SIG-M5 treated with dmso at 0.1 percent for 504 hours (cell line): ENCODE results near the gene LYRM9.

Source experiments
- DNase-seq: peaks from one replicate; lab custom pipeline; 2025; ENCODE audit not compliant: unreplicated experiment; lab: John Stamatoyannopoulos, UW

Gene LYRM9

DNA sequence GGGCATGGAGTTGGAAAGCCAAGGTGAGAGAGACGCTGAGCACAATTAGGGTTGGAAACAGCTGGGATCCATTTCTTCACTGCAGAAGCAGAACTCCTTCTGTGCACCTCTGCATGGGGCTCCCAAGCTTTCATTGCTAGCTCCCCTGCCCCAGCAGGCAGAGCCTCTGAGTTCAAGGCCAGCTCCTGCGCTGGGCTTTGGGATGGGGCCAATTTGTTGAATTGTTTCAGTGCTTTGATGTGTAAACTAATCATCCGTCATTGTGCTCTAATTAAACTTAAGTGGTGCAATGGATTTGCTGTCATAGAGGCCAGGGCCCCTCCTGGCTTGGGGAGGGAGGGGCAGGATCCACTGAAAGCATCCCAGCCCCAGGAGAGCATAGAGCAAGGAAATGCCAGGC, 13.5 kb upstream of the LYRM9 start:
- DNase-seq: no peak

DNA sequence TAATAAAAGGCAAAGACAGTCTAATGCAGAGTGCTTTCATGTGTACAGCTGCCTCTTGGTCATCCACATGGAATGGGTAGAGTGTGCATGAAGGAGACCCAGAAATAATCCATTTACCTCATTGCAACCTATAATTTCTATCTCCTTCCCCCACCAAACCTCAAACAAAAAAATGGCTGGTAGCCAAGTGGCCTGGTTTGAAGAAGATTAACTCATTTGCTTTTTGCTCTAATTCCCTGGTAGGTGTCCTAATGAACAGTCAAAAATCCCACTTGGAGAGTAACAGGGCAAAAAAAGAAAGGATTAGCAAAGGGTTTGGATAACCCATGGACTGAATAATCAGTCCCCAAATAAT, 13.0 kb upstream of the LYRM9 start:
- no peak for DNase-seq

DNA sequence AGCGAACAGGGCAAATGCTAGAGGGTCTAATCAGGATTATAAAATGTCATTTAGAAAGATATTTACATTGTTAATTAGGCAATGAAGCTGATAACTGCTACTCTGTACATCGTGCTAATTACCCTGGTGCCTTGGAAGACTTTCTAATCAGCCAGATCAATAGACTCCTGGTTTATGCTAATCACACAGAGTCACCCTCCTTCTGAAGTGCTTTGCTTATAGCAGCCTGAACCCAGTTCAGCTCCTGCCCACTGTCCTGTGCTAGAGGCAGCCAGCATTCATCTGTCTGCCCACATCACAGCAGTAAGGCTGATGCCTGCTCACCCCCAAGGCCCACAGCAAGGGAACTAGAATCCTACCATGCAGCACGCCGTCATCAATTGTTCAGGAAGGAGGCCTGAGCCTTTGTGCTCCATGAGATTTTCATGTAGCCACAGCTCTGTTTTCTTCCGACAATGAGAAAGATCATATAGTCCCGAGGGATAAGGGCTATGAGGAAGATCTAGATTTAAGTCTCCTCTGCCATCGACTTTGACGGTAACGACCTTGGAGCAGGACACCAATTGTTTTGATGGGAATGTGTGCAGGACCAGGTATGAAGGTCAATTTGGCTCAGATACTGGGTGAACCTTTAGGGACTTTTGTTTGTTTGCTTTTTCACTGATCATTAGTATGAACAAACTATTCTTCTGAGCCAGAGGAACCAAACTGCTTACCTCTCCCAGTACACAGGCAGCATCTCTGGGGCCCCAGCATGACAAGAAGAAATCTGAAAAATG, 12.5 kb upstream of the LYRM9 start:
- DNase-seq: no peak

GRCh38 chr17:27904534-27905446, 11.6 kb upstream of the LYRM9 start:
- DNase-seq: no peak

- DNase-seq: no peak
These were observed 10.9 kb upstream of the LYRM9 start for GRCh38 chr17:27904114-27904513.

GRCh38 chr17:27899525-27899924, 6.4 kb upstream of the LYRM9 start:
- DNase-seq: no peak

DNA sequence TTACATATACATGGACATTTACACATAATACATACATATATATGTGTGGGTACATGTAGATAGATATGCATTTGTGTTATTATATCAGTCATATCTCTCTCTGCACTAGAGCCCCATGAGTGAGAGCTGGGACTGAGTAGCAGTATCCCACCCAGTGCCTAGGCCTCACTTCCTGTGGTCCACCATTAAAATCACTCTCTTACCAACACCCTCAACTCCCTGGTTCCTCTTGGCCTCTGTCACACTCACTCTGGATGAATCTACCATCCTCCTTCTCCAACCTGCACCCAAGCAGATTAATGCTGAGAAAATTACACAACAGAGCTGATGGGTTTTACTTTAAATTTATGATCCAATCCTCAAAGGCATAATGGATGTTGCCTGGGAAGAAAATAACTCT, 4.9 kb upstream of the LYRM9 start:
- no peak for DNase-seq

DNA sequence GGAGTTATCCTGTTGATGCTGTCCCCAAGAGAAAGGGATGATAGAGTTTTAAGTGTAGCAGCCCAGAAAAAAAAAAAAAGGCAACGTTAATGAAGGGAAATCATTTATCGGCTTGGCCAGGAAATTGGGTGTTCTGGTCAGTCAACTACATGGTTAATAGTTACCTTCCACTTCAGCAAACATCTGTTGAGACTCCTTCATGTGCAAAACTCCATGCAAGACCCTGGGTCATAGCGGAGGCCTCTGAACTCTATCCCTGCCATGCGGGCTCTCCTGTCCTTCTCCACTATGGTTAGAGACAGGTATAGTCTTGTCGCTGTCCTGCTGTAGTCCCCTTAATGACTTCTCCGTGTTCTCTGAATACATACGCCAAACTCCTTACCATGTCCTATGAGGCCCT, 3.5 kb upstream of the LYRM9 start:
- DNase-seq: no peak

GRCh38 chr17:27895940-27896535, 2.9 kb upstream of the LYRM9 start:
- no peak for DNase-seq

- DNase-seq: no peak
These were observed 2.1 kb upstream of the LYRM9 start for GRCh38 chr17:27895123-27895895.

DNA sequence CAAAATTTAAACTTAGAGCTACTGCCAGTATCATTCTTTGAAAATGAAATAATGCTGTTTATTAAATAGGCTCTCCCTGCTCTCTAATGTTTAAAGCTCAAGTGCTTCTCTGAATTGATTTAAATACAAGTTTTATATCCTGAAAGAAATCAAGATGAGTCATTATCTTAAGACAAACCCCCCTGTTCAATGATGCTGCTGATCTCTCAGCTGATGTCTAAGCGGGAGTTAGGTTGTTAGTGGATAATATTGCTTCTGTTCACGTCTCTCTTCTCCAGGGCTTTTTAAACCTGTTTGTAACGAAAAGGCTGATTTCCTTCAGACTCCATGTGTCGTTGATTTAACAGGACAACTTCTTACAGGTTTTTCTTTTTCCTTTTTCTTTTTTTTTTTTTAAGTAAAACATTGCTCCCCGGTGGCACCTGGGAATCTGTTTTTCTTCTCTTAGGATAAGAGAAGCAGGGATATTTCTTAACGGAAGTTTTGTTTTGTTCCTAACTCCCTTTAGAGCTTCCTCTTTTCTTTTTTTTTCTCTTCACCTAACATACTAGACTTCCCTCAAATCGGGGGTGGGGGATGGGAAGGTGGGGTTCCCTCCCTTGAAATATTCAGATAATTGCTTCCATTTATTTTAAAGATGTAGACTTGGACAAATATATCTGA, 807 bp upstream of the LYRM9 start:
- DNase-seq: peak; percentile 52

- DNase-seq: no peak
These were observed 661 bp downstream of the LYRM9 start for GRCh38 chr17:27892542-27892865.

GRCh38 chr17:27891841-27892240, 1.3 kb downstream of the LYRM9 start:
- no peak for DNase-seq

- DNase-seq: no peak
These were observed 3.4 kb downstream of the LYRM9 start for GRCh38 chr17:27889711-27890251.

DNA sequence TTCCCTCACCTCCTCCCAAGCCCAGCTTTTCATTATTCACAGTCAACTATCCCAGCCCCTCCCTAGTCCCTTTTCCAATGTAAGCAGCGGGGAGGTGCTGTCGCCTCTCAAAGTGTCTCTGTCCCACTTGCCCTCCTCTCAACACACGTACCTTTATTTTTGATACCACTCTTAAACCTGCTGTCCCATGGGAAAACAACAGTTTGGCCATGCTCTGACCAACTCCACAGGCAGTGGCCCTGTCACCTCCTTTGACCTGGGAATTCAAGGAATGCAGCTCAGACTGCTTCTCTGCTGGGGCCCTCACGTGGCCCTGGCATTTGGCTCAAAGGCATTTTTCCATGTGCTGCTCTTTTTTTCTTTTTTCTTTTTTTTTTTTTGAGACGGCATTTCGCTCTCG, 4.2 kb downstream of the LYRM9 start:
- peak; percentile 8 for DNase-seq

GRCh38 chr17:27888067-27888466, 5.1 kb downstream of the LYRM9 start:
- DNase-seq: no peak

DNA sequence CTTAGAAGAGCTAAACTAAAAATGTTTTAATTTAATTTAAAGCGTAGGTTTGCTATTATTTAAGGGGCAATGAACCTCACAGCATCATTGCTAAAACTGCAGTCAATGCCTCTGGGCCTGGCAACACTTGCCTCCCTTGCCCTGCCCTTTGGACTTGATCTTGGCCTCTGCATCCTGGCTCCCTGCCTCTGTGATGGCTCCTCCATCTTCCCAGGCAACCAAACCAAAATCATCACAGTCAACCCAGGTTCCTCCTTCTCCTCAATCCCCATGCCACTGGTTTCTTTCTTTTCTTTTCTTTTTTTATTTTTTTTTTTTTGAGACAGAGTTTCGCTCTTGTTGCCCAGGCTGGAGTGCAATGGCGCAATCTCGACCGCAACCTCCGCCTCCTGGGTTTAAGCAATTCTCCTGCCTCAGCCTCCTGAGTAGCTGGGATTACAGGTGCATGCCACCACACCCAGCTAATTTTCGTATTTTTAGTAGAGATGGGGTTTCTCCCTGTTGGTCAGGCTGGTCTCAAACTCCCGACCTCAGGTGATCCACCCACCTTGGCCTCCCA, 6.7 kb downstream of the LYRM9 start:
- peak; percentile 14 for DNase-seq

DNA sequence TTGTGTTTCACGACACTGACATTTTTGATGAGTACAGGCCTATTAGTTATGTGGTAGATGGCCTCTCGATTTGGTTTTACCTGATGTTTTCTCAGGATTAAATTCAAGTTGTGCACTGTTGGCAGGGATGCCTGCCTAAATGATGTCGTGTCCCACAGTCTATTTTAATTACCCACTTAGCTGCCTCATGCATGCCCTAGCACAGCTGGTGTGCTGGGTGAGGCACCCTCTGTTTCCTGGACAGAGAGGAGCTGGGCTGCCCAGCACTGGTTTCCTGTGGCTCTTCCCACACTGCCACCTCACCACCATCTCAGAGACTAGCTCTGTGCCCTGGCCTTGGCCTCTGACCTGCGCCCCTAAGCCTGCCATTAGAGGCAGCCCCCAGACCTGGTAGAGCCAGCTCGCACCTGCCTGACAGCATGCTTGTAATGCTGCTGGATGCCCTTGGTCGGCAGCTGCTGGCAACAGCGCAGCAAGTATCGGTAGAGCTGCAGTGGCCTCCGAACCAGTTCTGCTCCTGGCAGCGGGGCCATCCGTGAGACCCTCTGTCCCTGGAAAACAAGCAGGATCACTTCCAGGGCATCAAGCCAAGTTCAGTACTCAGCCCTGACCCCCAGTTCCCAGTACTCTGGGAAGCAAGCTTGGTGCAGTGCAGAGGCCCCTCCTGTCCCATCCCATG, 10.9 kb downstream of the LYRM9 start:
- DNase-seq: no peak

DNA sequence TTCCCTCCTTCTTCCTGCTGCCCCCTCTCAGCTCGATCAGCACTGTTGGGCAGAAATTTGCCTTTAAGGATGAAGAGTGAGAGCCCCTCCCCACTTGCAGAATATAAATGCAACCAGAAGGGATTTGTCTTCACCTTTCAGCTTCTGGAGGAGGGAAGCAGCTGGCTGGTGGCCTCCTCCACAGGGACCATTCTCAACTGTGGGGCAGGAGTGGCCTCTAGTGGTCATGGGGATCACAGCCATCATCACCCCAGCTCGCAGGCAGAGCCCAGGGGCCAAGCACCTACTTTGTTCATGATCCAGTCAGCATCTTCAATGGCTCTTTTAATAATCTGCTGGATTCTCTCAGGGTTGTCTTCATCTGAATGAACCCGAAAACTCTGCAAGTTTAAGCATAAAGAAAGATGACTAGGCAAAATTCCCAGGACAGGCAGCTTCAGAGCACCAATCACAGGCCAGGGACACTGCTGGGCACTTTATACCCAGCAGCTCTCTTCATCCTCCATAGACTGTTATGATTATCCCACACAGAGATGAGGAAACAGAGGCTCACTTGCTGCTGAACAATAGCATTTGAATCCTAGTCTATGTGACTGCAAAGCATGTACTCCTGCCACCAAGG, 13.1 kb downstream of the LYRM9 start:
- DNase-seq: peak; percentile 50
